Measurements from ENCODE around the gene RTN3. TPM values are rescaled to one million over a fixed set of nuclear protein-coding genes. Genes with fewer than 3 reads are reported as not detected.

Gene RTN3
- total RNA-seq, 2 donors from 2014 or later = 121 to 124 TPM

DNA sequence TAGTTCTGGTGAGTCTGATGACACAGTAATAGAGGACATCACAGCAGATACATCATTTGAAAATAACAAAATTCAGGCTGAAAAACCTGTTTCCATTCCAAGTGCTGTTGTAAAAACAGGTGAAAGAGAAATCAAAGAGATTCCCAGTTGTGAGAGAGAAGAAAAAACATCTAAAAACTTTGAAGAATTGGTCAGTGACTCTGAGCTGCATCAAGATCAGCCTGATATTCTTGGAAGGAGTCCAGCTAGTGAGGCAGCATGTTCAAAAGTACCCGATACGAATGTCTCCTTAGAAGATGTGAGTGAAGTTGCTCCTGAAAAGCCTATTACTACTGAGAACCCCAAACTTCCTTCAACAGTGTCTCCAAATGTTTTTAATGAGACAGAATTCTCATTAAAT lies 38.7 kb downstream of the RTN3 start:
- ATAC-seq (no peak), DNase-seq (no peak)
- intact Hi-C loops (cut with DNase I, micrococcal nuclease) = no loop called here

DNA sequence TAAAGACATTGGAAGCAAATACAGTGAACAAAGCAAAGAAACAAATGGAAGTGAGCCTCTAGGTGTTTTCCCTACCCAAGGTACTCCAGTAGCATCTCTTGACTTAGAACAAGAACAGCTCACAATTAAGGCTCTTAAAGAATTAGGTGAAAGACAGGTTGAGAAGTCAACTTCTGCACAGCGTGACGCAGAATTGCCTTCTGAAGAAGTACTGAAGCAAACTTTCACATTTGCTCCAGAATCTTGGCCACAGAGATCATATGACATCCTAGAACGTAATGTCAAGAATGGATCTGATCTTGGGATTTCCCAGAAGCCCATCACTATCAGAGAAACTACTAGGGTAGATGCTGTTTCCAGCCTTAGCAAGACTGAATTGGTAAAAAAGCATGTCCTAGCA lies 39.3 kb downstream of the RTN3 start:
- intact Hi-C loops (cut with DNase I, micrococcal nuclease) = no loop called here
- DNase-seq (no peak), ATAC-seq (no peak)

DNA sequence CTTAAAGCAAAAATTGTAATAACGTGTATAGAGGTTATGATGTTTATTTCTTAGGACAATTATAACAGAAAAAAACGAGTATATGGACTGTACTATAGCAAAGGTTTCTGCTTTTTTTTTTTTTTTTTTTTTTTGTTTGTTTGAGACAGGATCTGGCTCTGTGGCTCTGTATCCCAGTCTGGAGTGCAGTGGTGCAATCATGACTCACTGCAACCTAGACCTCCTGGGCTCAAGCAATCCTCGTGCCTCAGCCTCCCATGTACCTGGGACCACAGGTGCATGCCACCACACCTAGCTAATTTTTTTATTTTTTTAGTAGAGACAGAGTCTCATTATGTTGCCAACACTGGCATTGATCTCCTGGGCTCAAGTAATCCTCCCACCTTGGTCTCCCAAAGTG lies 48.0 kb downstream of the RTN3 start:
- ATAC-seq = no peak
- DNase-seq = no peak
- intact Hi-C loops (cut with DNase I, micrococcal nuclease) = no loop called here

DNA sequence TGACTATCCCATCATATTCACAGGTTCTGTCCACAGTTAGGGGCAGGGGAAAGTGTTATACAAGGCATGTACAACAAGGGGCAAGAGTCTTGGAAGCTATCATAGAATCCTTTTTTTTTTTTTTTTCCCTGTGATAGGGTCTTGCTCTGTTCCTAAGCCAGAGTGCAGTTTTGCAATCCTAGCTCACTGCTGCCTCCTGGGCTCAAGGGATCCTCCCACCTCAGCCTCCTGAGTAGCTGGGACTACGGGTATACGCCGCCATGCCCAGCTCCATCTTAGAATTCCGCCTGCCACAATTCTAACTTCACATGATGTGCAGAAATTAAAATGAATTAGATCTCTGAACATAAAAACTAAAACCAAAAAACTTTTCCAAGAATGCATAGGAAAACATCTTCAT lies 55.6 kb downstream of the RTN3 start:
- ATAC-seq = no peak

DNA sequence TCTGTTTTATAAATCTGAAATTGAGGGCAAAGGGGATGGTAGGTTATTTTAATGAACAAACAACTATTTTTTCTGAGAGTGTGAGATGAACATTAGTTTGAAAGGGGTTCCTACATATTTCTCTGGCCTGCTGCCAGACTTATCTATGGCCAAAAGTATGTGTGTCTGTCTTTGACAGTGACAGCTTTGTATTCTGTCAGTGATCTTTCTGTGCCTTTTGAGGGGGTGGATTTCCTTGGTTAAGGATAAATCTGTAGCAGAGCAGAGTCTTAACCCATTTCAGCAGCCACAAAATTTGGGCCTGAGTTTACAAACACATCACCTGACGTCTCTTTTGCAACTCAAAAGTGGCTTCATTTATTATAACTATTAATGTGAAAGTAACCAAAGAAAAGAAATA lies 56.4 kb downstream of the RTN3 start:
- DNase-seq (no peak), ATAC-seq (no peak)
- intact Hi-C loops (cut with DNase I, micrococcal nuclease) = loop anchor here in 1 of 2 donors (5.0 to 10.0 kb wide), 2 partner anchors 93 to 260 kb away; no protein-coding TSS in a partner anchor

More for the DNA sequence above, 55.6 kb downstream of the RTN3 start:
- intact Hi-C loops (cut with DNase I, micrococcal nuclease) = loop anchor here in 1 of 2 donors (5.0 to 10.0 kb wide), 2 partner anchors 92 to 260 kb away; no protein-coding TSS in a partner anchor
- DNase-seq = no peak

DNA sequence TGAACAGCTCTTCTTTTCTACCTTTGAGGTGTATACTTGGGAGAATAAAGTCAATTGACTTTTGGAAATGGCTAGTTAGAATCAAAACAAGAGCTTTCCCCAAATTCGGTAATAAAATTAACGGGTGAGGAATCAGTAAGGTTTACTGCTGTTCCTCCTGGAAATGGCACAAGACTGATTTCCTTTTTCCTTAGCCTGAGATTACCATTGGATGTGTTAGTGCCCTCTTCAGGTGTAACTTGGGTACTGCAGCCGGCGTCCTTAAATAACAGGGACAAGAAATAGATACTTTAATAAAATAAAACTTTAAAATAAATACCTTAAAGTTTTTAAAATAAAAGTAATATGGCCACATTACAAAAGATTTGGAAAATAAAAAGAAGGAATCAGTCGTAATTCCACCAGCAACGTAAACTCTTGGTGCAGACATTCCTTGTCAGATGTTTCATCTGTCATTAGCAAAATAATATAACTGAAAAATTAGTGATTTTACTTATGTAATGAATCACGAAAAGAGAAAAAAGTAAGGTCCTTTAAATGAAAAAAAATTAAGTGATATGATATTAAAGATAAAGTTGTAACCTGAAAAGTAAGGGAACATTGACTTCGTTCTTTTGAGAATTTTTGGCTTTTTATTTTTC lies 57.5 kb downstream of the RTN3 start:
- intact Hi-C loops (cut with DNase I, micrococcal nuclease) = loop anchor here in 1 of 2 donors (5.0 to 10.0 kb wide), 2 partner anchors 94 to 262 kb away; no protein-coding TSS in a partner anchor
- DNase-seq (peak; percentile 39 to 84), ATAC-seq (peak; percentile 61)

DNA sequence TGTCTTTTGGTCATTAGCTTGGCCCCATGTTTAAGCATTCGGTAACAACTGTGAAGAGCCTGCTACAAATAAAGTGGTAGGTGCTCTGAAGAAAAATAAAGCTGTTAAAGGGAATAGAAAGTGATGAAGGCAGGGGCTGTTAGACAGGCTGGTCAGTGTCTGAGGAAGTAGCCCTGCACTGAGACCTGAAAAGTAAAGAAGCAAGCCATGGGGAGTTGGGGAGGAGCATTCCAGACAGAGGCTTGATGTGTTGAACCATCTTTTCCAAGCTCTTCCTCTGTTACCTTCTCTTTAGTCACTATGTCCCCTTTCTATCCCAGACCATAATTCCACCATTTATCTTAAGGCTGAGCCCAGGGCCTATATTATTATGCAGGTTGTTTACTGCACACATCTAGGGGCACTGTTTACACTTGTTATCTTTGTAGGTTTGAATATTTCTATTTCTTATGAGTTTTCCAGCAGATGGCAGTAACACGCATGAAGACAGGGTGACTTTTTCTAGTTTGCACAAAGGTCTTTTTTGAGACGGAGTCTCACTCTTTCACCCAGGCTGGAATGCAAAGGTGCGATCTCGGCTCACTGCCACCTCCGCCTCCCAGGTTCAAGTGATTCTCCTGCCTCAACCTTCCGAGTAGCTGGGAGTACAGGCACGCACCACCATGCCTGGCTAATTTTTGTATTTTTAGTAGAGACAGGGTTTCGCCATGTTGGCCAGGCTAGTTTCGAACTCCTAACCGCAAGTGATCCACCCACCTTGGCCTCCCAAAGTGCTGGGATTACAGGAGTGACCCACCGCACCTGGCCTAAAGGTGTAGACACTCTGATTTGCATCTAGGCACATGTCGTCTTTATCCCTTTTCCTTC lies 64.2 kb downstream of the RTN3 start:
- intact Hi-C loops (cut with DNase I, micrococcal nuclease) = loop anchor here in 1 of 2 donors (10.0 kb wide), 1 partner anchor 81 kb away; no protein-coding TSS in a partner anchor
- peak; percentile 44 for ATAC-seq
- no peak for DNase-seq

DNA sequence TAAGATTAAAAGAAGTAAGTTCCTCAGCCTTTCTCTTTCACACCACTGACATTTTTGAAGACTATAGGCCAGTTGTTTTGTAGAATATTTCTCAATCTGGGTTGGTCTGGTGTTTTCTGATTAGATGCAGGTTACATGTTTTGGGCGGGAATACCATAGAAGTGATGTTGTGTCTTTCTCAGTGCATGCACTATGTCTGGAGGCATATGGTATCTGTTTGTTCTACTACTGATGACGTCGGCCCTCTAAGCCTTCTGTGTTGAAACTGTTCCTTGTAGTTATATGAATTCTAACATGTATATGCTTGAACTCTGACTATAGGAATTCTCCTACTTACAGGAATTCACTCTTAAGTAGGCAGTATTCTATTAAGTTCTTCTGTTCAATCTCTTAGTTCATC lies 65.7 kb downstream of the RTN3 start:
- ATAC-seq (no peak), DNase-seq (no peak)
- intact Hi-C loops (cut with DNase I, micrococcal nuclease) = loop anchor here in 1 of 2 donors (10.0 kb wide), 1 partner anchor 82 kb away; no protein-coding TSS in a partner anchor

- ATAC-seq = no peak
- no peak for DNase-seq
- intact Hi-C loops (cut with DNase I, micrococcal nuclease) = loop anchor here in 1 of 2 donors (10.0 kb wide), 1 partner anchor 85 kb away; no protein-coding TSS in a partner anchor
Measured at GRCh38 chr11:63749624-63750023, 68.3 kb downstream of the RTN3 start.

GRCh38 chr11:63756919-63757761 lies 75.8 kb downstream of the RTN3 start:
- DNase-seq (no peak), ATAC-seq (no peak)
- intact Hi-C loops (cut with DNase I, micrococcal nuclease) = no loop called here

GRCh38 chr11:63760487-63761079 lies 79.3 kb downstream of the RTN3 start:
- DNase-seq (no peak), ATAC-seq (no peak)
- intact Hi-C loops (cut with DNase I, micrococcal nuclease) = no loop called here

- intact Hi-C loops (cut with DNase I, micrococcal nuclease) = no loop called here
- no peak for DNase-seq
Measured at GRCh38 chr11:63761188-63761587, 79.9 kb downstream of the RTN3 start.

DNA sequence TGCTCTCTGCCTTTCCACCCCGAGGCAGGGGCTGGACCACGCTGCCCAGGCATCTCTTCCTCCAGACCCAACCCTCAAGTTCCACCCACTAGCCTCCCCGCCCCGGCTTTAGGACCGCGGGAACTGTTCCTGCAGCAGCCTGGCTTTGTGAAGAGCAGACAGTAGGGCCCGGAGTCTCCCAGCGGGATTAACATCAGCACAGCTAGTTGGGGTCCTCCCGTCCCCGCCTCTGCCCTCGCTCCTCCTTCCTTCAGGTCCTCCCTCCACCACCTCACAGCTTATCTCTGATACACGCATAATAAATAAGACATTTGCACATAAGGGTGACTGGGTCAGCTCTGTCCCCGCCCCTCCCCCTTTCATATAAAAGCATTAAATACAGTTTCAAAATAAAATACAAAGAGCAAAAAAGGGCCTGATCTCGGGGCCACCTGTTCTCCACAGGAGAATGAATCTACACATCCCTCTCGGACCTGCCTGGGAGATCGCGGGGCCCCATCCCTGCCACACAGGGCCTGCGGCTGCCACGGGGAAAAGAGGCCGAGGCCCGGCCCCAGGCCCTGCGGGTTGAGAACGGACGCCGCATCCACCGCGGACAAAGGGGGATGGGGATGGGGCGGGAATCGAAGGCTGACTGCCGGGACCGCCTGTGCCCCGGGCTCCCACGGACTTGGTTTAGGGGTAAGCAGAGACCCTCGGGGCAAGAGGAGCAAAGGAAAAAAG lies 80.8 kb downstream of the RTN3 start:
- ATAC-seq (no peak), DNase-seq (peak; percentile 14 to 30)
- intact Hi-C loops (cut with DNase I, micrococcal nuclease) = no loop called here

More at GRCh38 chr11:63761188-63761587, 79.9 kb downstream of the RTN3 start:
- no peak for ATAC-seq

GRCh38 chr11:63762654-63763495 lies 81.6 kb downstream of the RTN3 start:
- ATAC-seq (peak; percentile 58), DNase-seq (peak; percentile 48 to 54)
- intact Hi-C loops (cut with DNase I, micrococcal nuclease) = no loop called here

GRCh38 chr11:63763496-63764339 lies 82.4 kb downstream of the RTN3 start:
- intact Hi-C loops (cut with DNase I, micrococcal nuclease) = no loop called here
- no peak for ATAC-seq

DNA sequence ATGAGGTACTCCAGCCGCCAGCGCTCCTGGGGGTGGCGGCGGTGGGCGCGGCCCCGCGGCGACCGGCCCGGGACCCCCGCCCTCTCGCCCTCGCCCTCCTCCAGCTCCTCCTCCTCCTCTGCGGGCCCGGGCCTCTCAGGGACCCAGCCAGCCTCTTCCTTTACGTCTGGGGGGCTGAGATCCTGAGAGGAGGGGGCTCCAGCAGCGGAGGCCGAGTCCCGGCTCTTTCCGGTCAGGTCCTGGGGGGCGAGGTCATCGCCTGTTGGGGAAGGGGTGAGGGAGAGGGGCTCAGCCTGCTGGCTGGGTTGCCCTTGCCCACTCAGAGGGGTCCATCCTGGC lies 83.0 kb downstream of the RTN3 start:
- ATAC-seq = no peak
- intact Hi-C loops (cut with DNase I, micrococcal nuclease) = no loop called here
- DNase-seq = peak in 1 of 2 donors; percentile 6

More at GRCh38 chr11:63763496-63764339, 82.4 kb downstream of the RTN3 start:
- DNase-seq = peak; percentile 23 to 60
